Tibial nerve (tissue), 3 donors: ENCODE data around the gene TMCO5A.

Experiments
- CTCF ChIP-seq, 5 experiments: fragments of 200-600 bp in 3 of 5; fragments of 450-650 bp in 2 of 5; sonication (generic) in 3 of 5; IDR thresholded peaks; one replicate each; pipeline ENCODE4 v1.5.1; 2016 to 2019; ENCODE audit warnings: antibody characterized with exemption in 5 of 5, mild to moderate bottlenecking in 3 of 5, moderate library complexity in 2 of 5
- POLR2A ChIP-seq, 2 donors: fragments of 450-650 bp; IDR thresholded peaks; one replicate each; pipeline ENCODE4 v1.6.1; 2017; ENCODE audit warnings: antibody characterized with exemption in 2 of 2, mild to moderate bottlenecking in 2 of 2, moderate library complexity in 2 of 2

- TF ChIP-seq CTCF (IDR thresholded peaks at IDR 0.05) (no peak), POLR2A (IDR thresholded peaks at IDR 0.05) (no peak)
Observed at GRCh38 chr15:37933666-37934065, 774 bp upstream of the TMCO5A start.
